CD4-positive, alpha-beta T cell treated with Interleukin-17A for 4 hours (primary cell): ENCODE measurements around the gene PODNL1.

Experiments used
- DNase-seq: peaks from one replicate; pipeline ENCODE4 v3.0.0-alpha.2; 2020; ENCODE audit warnings: mixed read lengths

Gene PODNL1, protein sequence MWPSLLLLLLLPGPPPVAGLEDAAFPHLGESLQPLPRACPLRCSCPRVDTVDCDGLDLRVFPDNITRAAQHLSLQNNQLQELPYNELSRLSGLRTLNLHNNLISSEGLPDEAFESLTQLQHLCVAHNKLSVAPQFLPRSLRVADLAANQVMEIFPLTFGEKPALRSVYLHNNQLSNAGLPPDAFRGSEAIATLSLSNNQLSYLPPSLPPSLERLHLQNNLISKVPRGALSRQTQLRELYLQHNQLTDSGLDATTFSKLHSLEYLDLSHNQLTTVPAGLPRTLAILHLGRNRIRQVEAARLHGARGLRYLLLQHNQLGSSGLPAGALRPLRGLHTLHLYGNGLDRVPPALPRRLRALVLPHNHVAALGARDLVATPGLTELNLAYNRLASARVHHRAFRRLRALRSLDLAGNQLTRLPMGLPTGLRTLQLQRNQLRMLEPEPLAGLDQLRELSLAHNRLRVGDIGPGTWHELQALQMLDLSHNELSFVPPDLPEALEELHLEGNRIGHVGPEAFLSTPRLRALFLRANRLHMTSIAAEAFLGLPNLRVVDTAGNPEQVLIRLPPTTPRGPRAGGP

DNA sequence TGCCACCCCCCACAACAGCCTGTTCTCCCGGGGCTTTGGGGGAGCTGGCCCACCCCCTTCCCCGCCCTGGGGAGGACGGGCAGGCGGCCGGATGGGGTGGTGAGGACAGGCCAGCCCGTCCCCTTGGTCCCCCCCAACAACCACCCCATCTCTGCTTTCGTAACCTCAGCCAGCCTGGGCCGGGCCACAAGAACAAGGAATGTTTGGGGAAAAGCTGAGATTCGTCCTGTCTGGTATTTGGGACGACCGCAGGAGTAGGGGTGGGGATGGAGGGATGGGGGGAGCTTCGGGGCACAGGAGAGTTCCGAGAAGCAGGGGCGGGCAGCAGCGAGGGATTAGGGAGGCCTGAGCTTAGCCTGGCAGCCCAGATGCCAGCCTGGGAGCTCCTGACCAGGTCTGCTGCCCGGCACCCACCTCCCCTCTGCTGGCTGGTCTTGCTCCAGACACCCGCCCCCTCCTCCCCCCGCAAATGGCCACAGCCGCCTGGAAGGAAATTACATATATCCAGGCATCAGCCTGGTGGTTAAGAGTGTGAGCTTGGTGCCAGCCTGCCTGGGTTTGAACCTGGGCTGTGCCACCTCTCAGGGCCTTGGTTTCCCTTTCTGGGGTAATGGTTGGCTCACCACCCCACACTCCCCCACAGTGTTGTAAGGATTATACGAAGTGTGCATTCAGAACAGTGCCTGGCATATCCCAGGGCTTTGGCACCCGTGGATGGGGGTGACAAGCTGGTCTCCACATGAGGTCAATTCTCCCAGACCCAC is at the start of gene PODNL1:
Gene PODNL1, minus strand, starts transcription at position 117 of the 764 bp plus-strand sequence. CDS start 236 bp downstream, outside the sequence.
- no peak for DNase-seq

GRCh38 chr19:13987101-13987890 is 49.1 kb upstream of the PODNL1 start:
- DNase-seq = peak; percentile 21

- DNase-seq = peak; percentile 100
These were observed 48.2 kb upstream of the PODNL1 start for GRCh38 chr19:13986348-13986904.

DNA sequence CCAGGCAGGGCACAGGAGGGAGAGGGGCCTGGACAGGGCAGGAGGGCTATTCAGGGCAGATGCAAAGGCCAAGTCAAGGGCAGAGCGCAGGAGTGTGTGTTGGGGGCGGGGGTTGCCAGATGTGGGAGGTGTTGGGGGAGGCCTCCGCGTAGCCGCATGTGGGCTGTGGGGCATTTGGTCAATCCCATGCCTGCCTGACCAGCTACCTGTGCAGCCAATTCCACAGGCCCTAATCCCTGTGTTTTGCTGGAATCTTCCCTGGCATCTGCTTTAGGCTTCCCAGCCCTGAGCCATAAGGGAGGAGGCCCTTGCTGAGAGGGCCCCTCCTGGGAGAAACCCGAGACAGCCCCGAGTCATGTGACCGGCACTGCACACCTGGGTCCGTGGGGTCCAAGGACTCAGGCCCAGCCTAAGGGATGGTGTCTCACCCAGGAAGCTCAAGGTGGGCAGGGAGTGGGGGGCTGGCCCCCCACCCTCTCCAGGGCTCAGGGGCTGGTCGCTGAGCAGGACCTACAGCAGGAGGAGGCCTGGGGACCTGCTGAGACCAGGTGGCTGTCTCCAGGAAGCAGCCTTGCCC is 47.6 kb upstream of the PODNL1 start:
- DNase-seq = peak; percentile 44

- peak; percentile 47 for DNase-seq
These were observed 46.9 kb upstream of the PODNL1 start for GRCh38 chr19:13984875-13985741.

GRCh38 chr19:13984186-13984585 is 46.0 kb upstream of the PODNL1 start:
- DNase-seq = no peak

DNA sequence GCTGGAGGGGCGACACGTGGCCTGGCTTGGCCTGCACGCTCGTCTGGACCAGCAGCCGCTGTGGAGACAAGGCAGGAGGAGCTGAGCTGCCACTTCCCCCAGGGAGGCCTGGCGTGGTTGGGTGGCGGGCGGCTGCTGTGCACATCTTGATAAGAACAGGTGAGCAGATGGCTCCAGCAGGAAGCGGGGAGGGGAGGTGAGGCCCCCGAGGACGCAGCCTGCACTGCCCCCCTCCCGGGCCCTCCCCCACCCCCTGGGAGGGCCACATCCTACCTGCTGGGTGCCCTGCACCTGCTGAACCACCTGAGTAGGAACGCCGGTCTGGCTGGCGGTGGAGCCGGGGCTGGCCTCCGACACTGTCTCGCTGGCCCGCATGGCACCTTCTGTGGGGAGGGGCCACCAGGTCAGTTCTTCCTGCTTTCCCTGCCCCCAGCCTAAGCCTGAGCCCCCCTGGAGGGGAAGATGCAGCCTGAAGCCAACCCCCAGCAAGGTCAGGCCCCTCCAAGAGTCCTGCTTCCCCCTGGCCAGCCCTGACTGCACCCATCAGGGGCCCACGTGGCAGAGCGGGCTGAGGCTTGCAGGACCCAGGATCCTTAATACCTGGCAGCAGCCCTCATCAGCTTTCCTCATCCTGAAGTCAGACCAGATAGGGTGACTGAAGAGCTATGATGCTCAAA is 45.1 kb upstream of the PODNL1 start:
- DNase-seq = peak; percentile 81

- no peak for DNase-seq
These were observed 44.6 kb upstream of the PODNL1 start for GRCh38 chr19:13982773-13983172.

GRCh38 chr19:13981988-13982501 is 43.8 kb upstream of the PODNL1 start:
- DNase-seq = no peak

DNA sequence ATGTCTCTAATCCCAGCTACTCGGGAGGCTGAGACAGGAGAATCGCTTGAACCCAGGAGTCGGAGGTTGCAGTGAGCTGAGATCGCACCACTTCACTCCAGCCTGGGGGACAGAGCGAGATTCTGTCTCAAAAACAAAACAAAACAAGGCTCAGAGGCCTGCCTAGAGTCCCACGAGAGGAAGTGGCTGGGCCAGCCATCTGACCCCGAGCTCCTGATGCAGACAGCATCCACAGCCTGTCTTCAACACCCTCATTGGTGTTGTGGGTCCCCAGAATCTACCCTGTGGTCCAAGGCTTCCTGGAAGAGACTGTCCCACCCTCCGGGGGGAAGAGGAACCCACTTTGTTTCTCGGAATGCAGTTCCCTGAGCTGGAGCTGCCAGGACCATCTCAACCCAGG is 43.2 kb upstream of the PODNL1 start:
- no peak for DNase-seq

GRCh38 chr19:13981021-13981420 is 42.8 kb upstream of the PODNL1 start:
- DNase-seq = no peak

GRCh38 chr19:13980340-13980739 is 42.1 kb upstream of the PODNL1 start:
- DNase-seq = no peak

DNA sequence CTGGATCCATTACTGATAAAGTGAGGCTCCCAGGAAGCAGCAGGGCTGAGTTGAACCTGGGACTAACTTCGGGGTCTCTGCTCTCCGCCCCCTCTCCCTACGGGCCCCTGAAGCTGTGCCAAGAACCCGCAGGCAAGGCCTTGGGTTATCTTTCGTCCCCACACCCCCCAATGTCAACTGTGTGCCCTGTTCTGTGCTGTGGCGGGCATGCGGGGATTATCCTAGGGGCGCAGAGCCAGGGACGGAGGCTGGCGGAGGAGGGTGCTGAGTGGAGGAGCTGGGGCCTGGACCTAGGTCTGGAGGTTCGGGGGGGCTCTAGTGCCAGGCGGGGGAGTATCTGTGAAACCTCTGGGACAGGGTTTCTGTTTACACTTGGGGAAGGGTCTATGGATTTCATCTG is 41.5 kb upstream of the PODNL1 start:
- DNase-seq = no peak

- no peak for DNase-seq
These were observed 41.0 kb upstream of the PODNL1 start for GRCh38 chr19:13979244-13979615.

- DNase-seq = peak; percentile 43
These were observed 40.4 kb upstream of the PODNL1 start for GRCh38 chr19:13978351-13979243.

GRCh38 chr19:13977803-13978202 is 39.6 kb upstream of the PODNL1 start:
- DNase-seq = no peak

GRCh38 chr19:13976446-13976845 is 38.2 kb upstream of the PODNL1 start:
- no peak for DNase-seq

DNA sequence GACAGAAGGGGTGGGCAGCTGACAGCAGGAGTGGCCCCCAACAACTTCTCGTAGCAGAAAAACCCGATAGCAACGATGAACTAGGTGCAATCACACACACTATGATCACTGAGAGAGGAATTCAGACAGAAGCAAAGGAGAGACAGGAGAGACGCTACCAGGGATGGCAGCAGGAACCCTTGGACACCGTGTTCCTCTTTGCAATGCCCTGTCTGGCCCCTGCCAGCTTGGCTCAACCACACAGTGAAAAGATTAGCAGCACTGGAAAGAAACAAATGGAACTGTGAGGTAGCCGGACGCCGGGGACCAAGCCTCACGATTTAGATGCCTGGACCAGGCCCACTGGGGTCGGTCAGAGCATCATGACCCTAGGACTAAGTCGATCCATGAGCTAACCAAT is 37.7 kb upstream of the PODNL1 start:
- no peak for DNase-seq

- DNase-seq = peak; percentile 74
These were observed 35.9 kb upstream of the PODNL1 start for GRCh38 chr19:13974073-13974472.
